ENCODE measurements around the gene MYL12A. TPM values are rescaled to one million over a fixed set of nuclear protein-coding genes. Genes with fewer than 3 reads are reported as not detected.

The MYL12A gene
- total RNA-seq, 1 experiment from 2014 or later = 314 TPM

DNA sequence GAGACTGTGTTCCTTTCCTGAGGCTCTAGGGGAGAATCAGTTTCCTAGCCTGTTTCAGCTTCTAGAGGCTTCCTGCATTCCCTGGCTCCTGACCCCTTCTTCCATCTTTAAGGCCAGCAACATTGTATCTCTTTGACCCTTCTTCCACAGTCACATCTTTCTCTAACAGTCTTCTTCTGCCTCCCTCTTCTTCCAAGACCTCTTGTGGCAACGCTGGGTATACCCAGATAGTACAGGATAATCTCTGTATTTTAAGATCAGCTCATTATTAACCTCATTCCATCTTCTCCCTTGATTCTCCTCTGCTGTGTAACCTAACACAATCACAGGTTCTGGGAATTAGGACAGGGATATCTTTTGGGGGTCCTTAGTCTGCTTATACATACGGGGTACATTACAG, 8.9 kb upstream of the MYL12A start:
- CTCF ChIA-PET = interaction anchor here (1.0 kb wide), 1 partner anchor 305 kb away, joined by 3 read pairs; no protein-coding TSS in a partner anchor

DNA sequence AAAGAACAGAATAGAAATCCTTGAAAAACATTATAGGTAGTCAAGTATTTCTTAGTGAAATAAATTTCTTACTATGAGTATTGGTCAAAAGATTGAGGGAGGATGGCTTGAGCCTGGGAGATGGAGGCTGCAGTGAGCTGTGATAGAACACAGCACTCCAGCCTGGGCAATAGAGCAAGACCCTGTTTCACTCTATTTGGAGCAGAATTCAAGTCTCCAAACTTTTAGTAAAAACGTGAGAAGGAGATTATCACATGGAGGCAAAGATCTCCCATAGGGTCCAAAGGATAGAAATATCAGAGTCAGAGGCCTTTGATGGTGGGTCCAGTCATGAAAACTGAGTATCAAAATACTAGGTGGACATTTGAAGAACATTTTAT, 2.4 kb upstream of the MYL12A start:
- Histone ChIP-seq H3K79me2 (ENCODE audit: insufficient read depth, low read length) (peaks cover 31% of the 10 kb centered on the region), H3K27ac (ENCODE audit: low read depth, low read length) (no peak overlapping the region), H4K20me1 (ENCODE audit: insufficient read depth) (peaks cover 7% of the 10 kb centered on the region; the same call in 1 of the 2 replicates), H3K4me2 (ENCODE audit: low read length) (peak overlapping the region; percentile 80; the same call in 1 of the 2 replicates), H2AFZ (ENCODE audit: low read depth, low read length, poor library complexity, severe bottlenecking) (no peak overlapping the region), H3K9ac (ENCODE audit: low read length) (no peak overlapping the region), H3K4me3 (replicated peaks in 1 of 2; ENCODE audit: low read depth in 1 of 2, low read length in 2 of 2) (no peak overlapping the region), H3K27me3 (ENCODE audit: insufficient read depth, low read length) (no peaks in the 10 kb centered on the region), H3K36me3 (ENCODE audit: control insufficient read depth in 1 of 2, insufficient read depth in 2 of 2, low read length in 2 of 2) (peaks cover 0 to 8% of the 10 kb centered on the region in 2 experiments; a peak in 3 of 4 replicates), H3K9me2 (ENCODE audit: insufficient read depth) (no peaks in the 10 kb centered on the region), H3K9me3 (ENCODE audit: control insufficient read depth in 1 of 2, insufficient read depth in 1 of 2, low read depth in 1 of 2, low read length in 2 of 2) (no peaks in the 10 kb centered on the region), H3K4me1 (ENCODE audit: control insufficient read depth in 1 of 2, insufficient read depth in 2 of 2, low read length in 2 of 2) (peaks cover 25 to 32% of the 10 kb centered on the region in 2 experiments)
- TF ChIP-seq EZH2phosphoT487 (IDR thresholded peaks at IDR 0.05; ENCODE audit: borderline replicate concordance) (no peak), EZH2 (IDR thresholded peaks at IDR 0.05) (no peak), FOSL1 (IDR thresholded peaks at IDR 0.05; ENCODE audit: low read depth) (no peak)
- TF ChIP-seq, protein P1, sequence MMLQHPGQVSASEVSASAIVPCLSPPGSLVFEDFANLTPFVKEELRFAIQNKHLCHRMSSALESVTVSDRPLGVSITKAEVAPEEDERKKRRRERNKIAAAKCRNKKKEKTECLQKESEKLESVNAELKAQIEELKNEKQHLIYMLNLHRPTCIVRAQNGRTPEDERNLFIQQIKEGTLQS (IDR thresholded peaks at IDR 0.05) = no peak
- ChIA-PET CTCF (interaction anchor here (0.8 to 3.6 kb wide), 12 partner anchors 58 to 624 kb away, joined by 3 to 43 read pairs (median 6); no protein-coding TSS in a partner anchor), RAD21 (ENCODE audit: low non-redundant PET in 1 of 2, low total read pairs in 2 of 2, uncharacterized antibody in 2 of 2, unreplicated experiment in 2 of 2) (interaction anchor here (1.3 to 1.4 kb wide), 2 partner anchors 312 kb away, joined by 4 to 5 read pairs; no protein-coding TSS in a partner anchor), POLR2A (interaction anchor here (1.4 kb wide), 1 partner anchor 297 kb away, joined by 4 read pairs; no protein-coding TSS in a partner anchor)
- no TSS peak for BruUV-seq (replicated peaks)
- DNase-seq (ENCODE audit: low read depth, low spot score) (no peak), ATAC-seq (no peak)
- intact Hi-C loops (cut with micrococcal nuclease) = loop anchor here (5.0 kb wide), 1 partner anchor 233 kb away; the partner anchor contains the start of gene LPIN2

More for the DNA sequence above, 8.9 kb upstream of the MYL12A start:
- Histone ChIP-seq H3K9me3 (ENCODE audit: control insufficient read depth in 1 of 2, insufficient read depth in 1 of 2, low read depth in 1 of 2, low read length in 2 of 2) (no peaks in the 10 kb centered on the region), H3K4me3 (replicated peaks in 1 of 2; ENCODE audit: low read depth in 1 of 2, low read length in 2 of 2) (no peak overlapping the region), H4K20me1 (ENCODE audit: insufficient read depth) (no peaks in the 10 kb centered on the region), H2AFZ (ENCODE audit: low read depth, low read length, poor library complexity, severe bottlenecking) (no peak overlapping the region), H3K4me2 (ENCODE audit: low read length) (no peak overlapping the region), H3K9ac (ENCODE audit: low read length) (no peak overlapping the region), H3K9me2 (ENCODE audit: insufficient read depth) (no peaks in the 10 kb centered on the region), H3K27me3 (ENCODE audit: insufficient read depth, low read length) (no peaks in the 10 kb centered on the region), H3K36me3 (ENCODE audit: control insufficient read depth in 1 of 2, insufficient read depth in 2 of 2, low read length in 2 of 2) (no peaks in the 10 kb centered on the region), H3K4me1 (ENCODE audit: control insufficient read depth in 1 of 2, insufficient read depth in 2 of 2, low read length in 2 of 2) (peaks cover 2 to 7% of the 10 kb centered on the region in 2 experiments; a peak in 1 of 4 replicates), H3K27ac (ENCODE audit: low read depth, low read length) (no peak overlapping the region), H3K79me2 (ENCODE audit: insufficient read depth, low read length) (no peaks in the 10 kb centered on the region)
- ATAC-seq (peak; percentile 64), DNase-seq (ENCODE audit: low read depth, low spot score) (no peak)
- RAD21 ChIA-PET (ENCODE audit: low non-redundant PET in 1 of 2, low total read pairs in 2 of 2, uncharacterized antibody in 2 of 2, unreplicated experiment in 2 of 2) = no interaction called here
- intact Hi-C loops (cut with micrococcal nuclease) = no loop called here
- POLR2A ChIA-PET = interaction anchor here (2.1 kb wide), 1 partner anchor 9 kb away, joined by 6 read pairs; the partner anchor contains the start of gene MYL12A
- BruUV-seq (replicated peaks) = no TSS peak
- TF ChIP-seq EZH2 (IDR thresholded peaks at IDR 0.05) = no peak
- TF ChIP-seq, protein P2, sequence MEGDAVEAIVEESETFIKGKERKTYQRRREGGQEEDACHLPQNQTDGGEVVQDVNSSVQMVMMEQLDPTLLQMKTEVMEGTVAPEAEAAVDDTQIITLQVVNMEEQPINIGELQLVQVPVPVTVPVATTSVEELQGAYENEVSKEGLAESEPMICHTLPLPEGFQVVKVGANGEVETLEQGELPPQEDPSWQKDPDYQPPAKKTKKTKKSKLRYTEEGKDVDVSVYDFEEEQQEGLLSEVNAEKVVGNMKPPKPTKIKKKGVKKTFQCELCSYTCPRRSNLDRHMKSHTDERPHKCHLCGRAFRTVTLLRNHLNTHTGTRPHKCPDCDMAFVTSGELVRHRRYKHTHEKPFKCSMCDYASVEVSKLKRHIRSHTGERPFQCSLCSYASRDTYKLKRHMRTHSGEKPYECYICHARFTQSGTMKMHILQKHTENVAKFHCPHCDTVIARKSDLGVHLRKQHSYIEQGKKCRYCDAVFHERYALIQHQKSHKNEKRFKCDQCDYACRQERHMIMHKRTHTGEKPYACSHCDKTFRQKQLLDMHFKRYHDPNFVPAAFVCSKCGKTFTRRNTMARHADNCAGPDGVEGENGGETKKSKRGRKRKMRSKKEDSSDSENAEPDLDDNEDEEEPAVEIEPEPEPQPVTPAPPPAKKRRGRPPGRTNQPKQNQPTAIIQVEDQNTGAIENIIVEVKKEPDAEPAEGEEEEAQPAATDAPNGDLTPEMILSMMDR (IDR thresholded peaks at IDR 0.05 in 2 of 3, conservative IDR thresholded peaks at IDR 0.05 in 1 of 3; ENCODE audit: borderline replicate concordance in 1 of 3, insufficient read depth in 1 of 3, low read depth in 2 of 3, low read length in 2 of 3) = peak in 1 of 3 experiments; percentile 14; a peak in 2 of 6 replicates

All from HCT116 (cell line).